Measurements from ENCODE around the gene PDE1A. TPM values are rescaled to one million over a fixed set of nuclear protein-coding genes. Genes with fewer than 3 reads are reported as not detected.

Gene PDE1A
- total and polyA plus RNA-seq, 5 experiments from 2014 or later: not detected

DNA sequence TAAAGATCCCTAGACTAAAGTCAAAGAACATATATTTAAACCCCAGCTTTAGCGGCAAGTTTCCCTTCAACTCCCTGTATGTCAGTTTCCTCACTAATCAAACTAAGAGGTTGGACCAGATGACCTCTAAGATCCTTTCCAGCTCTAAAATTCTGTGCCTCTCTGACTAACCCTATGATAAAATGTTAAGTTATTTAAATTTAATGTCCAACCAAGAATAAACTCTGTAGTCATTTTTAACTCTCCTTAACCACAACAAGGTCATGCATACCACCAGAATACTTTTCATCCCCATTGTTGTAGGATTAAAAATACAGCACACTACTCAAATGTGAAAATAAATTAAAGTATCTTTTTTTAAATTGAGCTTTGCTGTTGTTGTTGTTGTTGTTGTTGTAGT lies 5.2 kb upstream of the PDE1A start:
- peaks cover 0 to 4% (median 0%) of the 10 kb centered on the region in 3 donors for H3K36me3 Mint-ChIP-seq
- peaks cover 0 to 3% (median 0%) of the 10 kb centered on the region in 5 donors for H3K27me3 Mint-ChIP-seq
- H3K4me3 Mint-ChIP-seq: no peak overlapping the region
- peaks cover 0 to 24% (median 3%) of the 10 kb centered on the region in 9 donors for H3K9me3 Mint-ChIP-seq
- POLR2A ChIA-PET: no interaction called here
- H3K4me1 Mint-ChIP-seq: no peaks in the 10 kb centered on the region
- H3K27ac Mint-ChIP-seq: no peak overlapping the region
- DNase-seq: no peak
- ATAC-seq: no peak

DNA sequence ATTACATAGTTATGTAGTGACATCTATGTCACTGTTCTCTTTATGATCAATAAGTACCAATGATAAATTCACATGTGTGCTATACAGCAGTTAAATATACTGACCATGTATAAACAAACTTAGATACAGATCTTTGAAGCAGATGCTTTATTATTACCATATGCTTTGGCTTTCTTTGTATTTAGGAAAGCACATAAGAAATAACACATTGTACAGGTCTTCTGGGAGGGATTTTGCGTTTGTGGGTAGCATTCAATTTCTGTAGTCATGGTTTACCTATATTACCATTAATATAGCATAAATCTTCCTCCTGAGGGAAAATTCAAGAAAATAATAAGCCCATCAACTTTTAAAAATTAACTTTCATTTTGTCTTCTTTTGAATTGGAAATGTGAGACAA lies 1.6 kb upstream of the PDE1A start:
- no peak overlapping the region for H3K27ac Mint-ChIP-seq
- POLR2A ChIA-PET: no interaction called here
- H3K27me3 Mint-ChIP-seq: no peaks in the 10 kb centered on the region
- H3K4me3 Mint-ChIP-seq: no peak overlapping the region
- peaks cover 0 to 17% (median 2%) of the 10 kb centered on the region in 9 donors for H3K9me3 Mint-ChIP-seq
- no peaks in the 10 kb centered on the region for H3K4me1 Mint-ChIP-seq
- peaks cover 0 to 4% (median 0%) of the 10 kb centered on the region in 3 donors for H3K36me3 Mint-ChIP-seq
- ATAC-seq: no peak
- DNase-seq: no peak

DNA sequence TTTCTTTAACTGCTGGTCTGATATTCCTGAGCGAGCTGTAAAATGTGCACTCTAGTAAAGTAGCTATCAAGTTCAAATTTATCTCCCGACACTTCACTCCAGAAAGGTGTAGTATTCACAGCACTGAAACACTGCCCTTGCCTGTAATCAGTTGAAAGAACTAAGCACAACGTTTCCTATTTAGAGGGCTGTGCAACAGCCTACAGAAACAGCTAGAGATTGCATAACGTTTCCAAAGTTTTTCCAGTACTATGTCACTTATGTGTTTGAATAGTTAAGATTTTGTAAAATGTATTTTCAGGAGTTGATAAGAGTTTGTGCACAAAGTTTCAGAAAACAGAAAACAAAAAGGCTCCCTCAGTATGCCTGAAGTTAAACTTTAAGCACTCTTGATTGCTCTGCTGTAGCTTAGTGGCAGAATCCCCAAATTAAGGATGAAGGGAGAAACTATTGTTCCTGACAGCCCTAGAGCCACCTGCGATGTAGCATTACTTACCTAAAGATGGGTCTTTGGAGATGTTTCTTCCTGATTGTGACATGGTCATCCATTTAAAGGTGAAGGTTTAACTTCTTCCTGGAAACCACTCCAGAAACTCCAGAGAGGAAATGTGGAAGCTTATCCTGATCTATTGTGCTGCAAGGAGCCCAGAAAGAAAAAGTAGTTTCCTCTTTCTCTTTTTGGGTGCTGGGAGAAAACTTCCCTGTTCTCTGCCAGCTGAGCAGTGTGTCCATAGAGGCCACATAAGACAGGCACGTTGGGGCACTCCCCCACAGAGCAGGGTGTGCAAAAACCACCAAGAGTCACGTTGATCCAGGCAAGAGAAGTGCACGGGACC lies 536 bp downstream of the PDE1A start:
- ATAC-seq: no peak
- Mint-ChIP-seq H3K27ac (no peak overlapping the region), H3K4me3 (no peak overlapping the region), H3K9me3 (peaks cover 0 to 6% (median 2%) of the 10 kb centered on the region in 9 donors), H3K4me1 (no peaks in the 10 kb centered on the region), H3K27me3 (no peaks in the 10 kb centered on the region), H3K36me3 (peaks cover 0 to 4% (median 0%) of the 10 kb centered on the region in 3 donors)
- POLR2A ChIA-PET: no interaction called here
- DNase-seq: no peak

DNA sequence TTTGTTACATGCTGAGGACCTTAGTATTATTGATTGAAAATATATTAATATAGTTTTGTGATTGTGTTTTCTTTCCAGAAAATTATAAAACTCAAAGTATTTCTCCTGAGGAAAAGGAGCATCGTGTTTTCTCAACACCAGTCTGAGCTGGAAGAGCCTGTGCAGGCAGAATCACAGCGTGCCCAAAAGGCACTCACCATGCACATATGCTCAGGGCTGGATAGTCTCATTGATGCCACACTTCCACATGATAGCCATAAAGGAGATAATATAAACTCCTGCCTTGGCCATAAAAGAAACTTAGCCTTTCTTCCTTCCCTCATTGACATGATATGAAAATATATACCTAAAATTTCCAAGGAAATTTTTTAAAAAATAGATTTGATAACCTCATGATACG lies 4.0 kb downstream of the PDE1A start:
- POLR2A ChIA-PET: no interaction called here
- DNase-seq (no peak), ATAC-seq (no peak)
- Mint-ChIP-seq H3K27me3 (no peaks in the 10 kb centered on the region), H3K36me3 (no peaks in the 10 kb centered on the region), H3K9me3 (peaks cover 0 to 2% (median 0%) of the 10 kb centered on the region in 9 donors), H3K27ac (no peak overlapping the region), H3K4me1 (no peaks in the 10 kb centered on the region), H3K4me3 (no peak overlapping the region)

DNA sequence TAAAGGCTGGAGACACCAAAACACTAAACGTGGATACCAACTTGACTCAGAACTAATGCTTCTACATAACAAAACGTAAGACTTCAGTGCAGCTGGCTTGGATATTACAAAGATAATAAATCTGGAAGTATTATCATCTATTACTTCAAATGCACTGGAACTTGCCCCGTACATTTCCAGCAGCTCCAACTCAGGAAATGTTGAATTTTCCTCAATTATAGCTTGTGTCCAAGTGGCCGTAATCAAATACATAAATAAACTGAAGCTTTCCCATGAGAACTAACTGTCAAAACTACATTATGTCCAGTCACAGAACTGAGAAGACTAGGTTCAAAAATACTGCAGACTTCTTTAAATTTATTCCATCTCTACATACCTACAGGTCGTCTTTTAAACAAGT lies 6.2 kb downstream of the PDE1A start:
- Mint-ChIP-seq H3K4me3 (no peak overlapping the region), H3K27me3 (no peaks in the 10 kb centered on the region), H3K36me3 (no peaks in the 10 kb centered on the region), H3K9me3 (no peaks in the 10 kb centered on the region), H3K4me1 (no peaks in the 10 kb centered on the region), H3K27ac (no peak overlapping the region)
- no peak for DNase-seq
- ATAC-seq: no peak
- POLR2A ChIA-PET: no interaction called here

DNA sequence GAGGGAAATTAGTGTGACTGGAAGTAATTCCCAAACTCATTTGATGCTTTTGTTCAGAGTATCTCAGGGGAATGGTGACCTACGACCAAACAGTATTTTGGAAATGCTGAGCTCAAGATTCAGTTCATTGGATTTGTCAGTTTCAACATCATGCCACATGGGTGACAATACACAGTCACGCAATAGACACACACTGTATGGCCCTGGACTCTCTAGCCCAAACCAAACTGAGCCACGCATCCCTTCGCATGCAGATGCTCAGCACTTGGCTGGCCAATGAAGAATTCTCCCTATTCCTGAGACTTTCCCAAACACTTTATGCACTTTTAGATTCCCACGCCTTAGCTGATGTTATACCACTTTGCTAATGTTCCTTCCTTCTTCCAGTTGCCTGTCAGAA lies 10.0 kb downstream of the PDE1A start:
- no peak overlapping the region for H3K4me3 Mint-ChIP-seq
- peaks cover 0 to 2% (median 0%) of the 10 kb centered on the region in 9 donors for H3K9me3 Mint-ChIP-seq
- no peaks in the 10 kb centered on the region for H3K27me3 Mint-ChIP-seq
- no peak overlapping the region for H3K27ac Mint-ChIP-seq
- no peak for DNase-seq
- H3K4me1 Mint-ChIP-seq: no peaks in the 10 kb centered on the region
- no peak for ATAC-seq
- no peaks in the 10 kb centered on the region for H3K36me3 Mint-ChIP-seq
- POLR2A ChIA-PET: no interaction called here

DNA sequence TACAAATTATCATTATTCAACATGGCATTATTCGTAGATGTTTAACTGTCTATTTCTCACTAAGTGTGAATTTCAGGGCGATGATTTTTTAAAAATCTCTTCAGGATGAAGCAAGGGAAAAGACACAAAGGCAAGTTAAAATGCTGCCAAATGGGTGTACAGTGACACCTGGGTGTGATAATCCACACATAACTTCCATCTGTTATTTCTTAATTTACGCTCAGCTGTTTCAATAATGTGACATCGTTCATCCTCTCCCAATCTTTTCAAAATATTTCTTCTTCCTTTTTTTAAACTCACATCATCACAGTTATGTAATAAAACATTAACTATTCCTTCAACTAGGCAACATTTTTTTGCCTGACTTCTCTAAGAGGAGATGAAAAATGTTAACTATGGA lies 10.6 kb downstream of the PDE1A start:
- no peak for ATAC-seq
- no peaks in the 10 kb centered on the region for H3K4me1 Mint-ChIP-seq
- H3K27me3 Mint-ChIP-seq: no peaks in the 10 kb centered on the region
- no peak overlapping the region for H3K4me3 Mint-ChIP-seq
- no peak for DNase-seq
- POLR2A ChIA-PET: no interaction called here
- H3K27ac Mint-ChIP-seq: no peak overlapping the region
- H3K36me3 Mint-ChIP-seq: no peaks in the 10 kb centered on the region
- H3K9me3 Mint-ChIP-seq: peaks cover 0 to 2% (median 0%) of the 10 kb centered on the region in 9 donors

DNA sequence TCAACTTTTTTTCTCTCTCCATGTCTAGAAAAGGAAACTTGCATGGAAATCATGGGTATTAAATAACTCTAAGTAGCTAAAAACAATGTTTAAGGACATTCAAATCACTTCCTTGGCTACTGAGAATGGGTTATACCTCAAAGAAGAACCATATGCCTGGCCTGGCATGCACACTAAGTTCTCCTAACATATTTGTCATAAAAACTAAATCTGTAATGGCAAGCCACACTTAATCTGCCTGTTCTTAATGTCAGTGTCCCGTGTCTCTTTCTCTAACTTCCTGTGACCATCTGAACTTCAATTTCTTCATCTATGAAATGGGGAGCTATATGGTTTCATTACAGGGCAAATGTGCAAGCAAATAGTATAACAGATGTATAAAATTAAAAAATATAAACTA lies 11.1 kb downstream of the PDE1A start:
- Mint-ChIP-seq H3K4me1 (no peaks in the 10 kb centered on the region), H3K36me3 (no peaks in the 10 kb centered on the region), H3K27me3 (no peaks in the 10 kb centered on the region), H3K4me3 (no peak overlapping the region), H3K9me3 (peaks cover 0 to 2% (median 0%) of the 10 kb centered on the region in 9 donors), H3K27ac (no peak overlapping the region)
- ATAC-seq (no peak), DNase-seq (no peak)
- POLR2A ChIA-PET: no interaction called here

DNA sequence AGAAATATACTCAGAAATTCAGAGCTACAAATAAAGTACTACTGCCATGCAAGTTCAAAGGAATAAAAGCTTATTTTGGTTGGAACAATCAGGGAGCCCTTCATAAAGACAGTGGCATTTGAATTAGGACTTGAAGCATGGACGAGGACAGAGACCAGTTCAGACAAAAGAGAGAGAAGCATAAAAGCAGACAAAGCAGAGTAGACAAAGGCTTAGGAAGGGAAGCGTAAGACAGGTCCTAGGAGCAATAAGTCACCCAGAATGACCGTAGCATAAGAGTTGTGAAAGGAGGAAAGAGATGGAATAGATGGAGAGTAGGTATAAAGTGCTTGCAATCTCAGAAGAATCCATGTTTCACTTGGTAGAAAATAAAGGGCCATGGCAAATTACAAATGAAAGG lies 14.0 kb downstream of the PDE1A start:
- POLR2A ChIA-PET: no interaction called here
- Mint-ChIP-seq H3K9me3 (peaks cover 0 to 3% (median 0%) of the 10 kb centered on the region in 9 donors), H3K27ac (no peak overlapping the region), H3K4me3 (no peak overlapping the region), H3K36me3 (no peaks in the 10 kb centered on the region), H3K4me1 (no peaks in the 10 kb centered on the region), H3K27me3 (no peaks in the 10 kb centered on the region)
- no peak for DNase-seq
- no peak for ATAC-seq

DNA sequence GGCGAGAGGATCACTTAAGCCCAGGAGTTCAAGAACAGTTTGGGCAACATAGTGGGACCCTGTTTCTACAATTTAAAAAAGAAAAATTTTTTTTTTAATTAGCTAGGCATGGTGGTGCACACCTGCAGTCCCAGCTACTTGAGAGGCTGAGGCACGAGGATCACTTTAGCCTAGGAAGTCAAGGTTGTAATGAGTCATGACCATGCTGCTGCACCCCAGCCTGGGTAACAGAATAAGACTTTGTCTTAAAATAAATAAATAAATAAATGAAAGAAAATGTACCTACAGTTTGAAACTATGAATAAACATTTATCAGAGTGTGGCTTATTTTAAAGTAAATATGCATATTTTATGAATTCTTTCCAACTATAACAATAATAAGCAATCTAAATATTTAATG lies 16.7 kb downstream of the PDE1A start:
- Mint-ChIP-seq H3K27ac (no peak overlapping the region), H3K36me3 (no peaks in the 10 kb centered on the region)

DNA sequence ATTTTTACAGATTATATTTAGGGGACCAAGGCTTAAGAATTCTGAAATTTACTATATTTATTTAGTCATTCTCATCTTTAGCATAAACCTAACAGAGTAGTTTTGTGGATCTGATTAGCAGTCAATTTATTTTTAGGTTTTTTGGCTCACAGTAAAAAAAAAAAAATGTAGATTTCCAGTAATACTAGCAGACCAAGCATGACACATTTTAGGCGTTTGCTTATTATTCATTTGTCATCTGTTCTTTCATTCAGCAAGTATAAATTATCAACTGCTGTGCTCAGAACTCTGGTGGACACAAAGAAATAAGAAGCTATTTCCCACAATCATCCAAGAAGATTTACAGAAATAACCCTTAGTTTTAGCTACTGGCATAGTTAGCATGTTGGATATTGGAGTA lies 20.6 kb downstream of the PDE1A start:
- Mint-ChIP-seq H3K4me1 (no peaks in the 10 kb centered on the region), H3K36me3 (no peaks in the 10 kb centered on the region), H3K27ac (no peak overlapping the region), H3K27me3 (peaks cover 0 to 3% (median 0%) of the 10 kb centered on the region in 5 donors), H3K9me3 (peaks cover 0 to 3% (median 0%) of the 10 kb centered on the region in 9 donors), H3K4me3 (no peak overlapping the region)
- POLR2A ChIA-PET: no interaction called here
- ATAC-seq: no peak
- DNase-seq: no peak

More for the DNA sequence above, 16.7 kb downstream of the PDE1A start:
- ATAC-seq (no peak), DNase-seq (no peak)
- POLR2A ChIA-PET: no interaction called here
- Mint-ChIP-seq H3K27me3 (no peaks in the 10 kb centered on the region), H3K9me3 (peaks cover 0 to 3% (median 0%) of the 10 kb centered on the region in 9 donors), H3K4me1 (no peaks in the 10 kb centered on the region), H3K4me3 (no peak overlapping the region)

DNA sequence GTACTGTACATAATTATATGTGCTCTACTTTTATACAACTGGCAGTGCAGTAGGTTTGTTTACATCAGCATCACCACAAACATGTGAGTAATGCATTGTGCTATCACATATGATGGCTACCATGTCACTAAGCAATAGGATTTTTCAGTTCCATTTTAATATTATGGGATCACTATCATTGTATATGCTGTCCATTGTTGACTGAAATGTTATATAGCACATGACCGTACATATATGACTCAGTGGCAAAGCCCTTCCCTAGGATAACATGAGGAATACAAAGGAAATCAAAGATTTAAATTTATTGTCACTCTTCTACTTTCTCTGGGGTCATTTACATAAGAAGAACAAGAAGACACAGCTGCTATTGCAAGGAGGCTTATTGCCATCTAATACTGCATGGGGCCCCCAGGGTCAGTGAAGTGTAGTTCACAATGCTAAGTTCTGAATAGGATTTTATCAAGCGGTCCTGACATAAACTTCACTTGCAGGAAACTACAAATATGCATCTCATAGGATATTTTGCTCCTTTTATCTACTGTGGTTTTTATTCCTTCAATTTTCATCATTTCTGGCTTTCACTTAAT lies 21.8 kb downstream of the PDE1A start:
- H3K4me1 Mint-ChIP-seq: no peaks in the 10 kb centered on the region
- DNase-seq (no peak), ATAC-seq (no peak)
- no peak overlapping the region for H3K27ac Mint-ChIP-seq
- peaks cover 0 to 3% (median 0%) of the 10 kb centered on the region in 5 donors for H3K27me3 Mint-ChIP-seq
- H3K36me3 Mint-ChIP-seq: no peaks in the 10 kb centered on the region
- peaks cover 0 to 3% (median 0%) of the 10 kb centered on the region in 9 donors for H3K9me3 Mint-ChIP-seq
- POLR2A ChIA-PET: no interaction called here
- no peak overlapping the region for H3K4me3 Mint-ChIP-seq

DNA sequence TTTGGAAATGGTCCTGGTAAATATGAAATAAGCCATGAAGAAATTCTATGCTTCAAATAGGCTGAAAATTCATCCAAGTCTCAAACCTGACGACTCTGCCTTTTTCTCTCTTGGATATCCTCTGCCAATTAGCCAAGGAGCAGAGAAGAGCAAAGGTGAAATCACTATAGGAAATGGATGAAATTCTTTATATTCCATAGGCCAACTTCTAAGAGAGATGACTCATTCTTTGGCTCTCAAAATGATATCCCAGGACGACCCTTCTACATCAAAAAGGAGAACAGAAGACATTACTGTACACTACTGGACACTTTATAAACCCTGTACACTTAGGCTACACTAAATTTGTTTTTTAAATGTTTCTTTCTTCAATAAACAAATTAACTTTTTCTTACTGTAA lies 22.7 kb downstream of the PDE1A start:
- peaks cover 0 to 3% (median 0%) of the 10 kb centered on the region in 9 donors for H3K9me3 Mint-ChIP-seq
- no peak for DNase-seq
- ATAC-seq: no peak
- peaks cover 0 to 3% (median 0%) of the 10 kb centered on the region in 5 donors for H3K27me3 Mint-ChIP-seq
- H3K4me1 Mint-ChIP-seq: no peaks in the 10 kb centered on the region
- no peaks in the 10 kb centered on the region for H3K36me3 Mint-ChIP-seq
- no peak overlapping the region for H3K4me3 Mint-ChIP-seq
- H3K27ac Mint-ChIP-seq: no peak overlapping the region
- POLR2A ChIA-PET: no interaction called here
